HCT116 (cell line): Measurements from ENCODE around the gene ACBD7. TPM values are rescaled to one million over a fixed set of nuclear protein-coding genes. Genes with fewer than 3 reads are reported as not detected.

Experiments
- ATAC-seq: fragments of 200-7000 bp; cut with Tn5 transposase; 2 replicates; pipeline ENCODE4 v1.9.1; 2020; ENCODE audit warnings: mild to moderate bottlenecking, moderate library complexity
- BruUV-seq: library from RNA; stranded (reverse); fragments of 400-500 nt; replicated peaks from 2 replicates; lab custom pipeline; 2021; lab: Mats Ljungman, UMichigan
- CTCF ChIA-PET: fragments of 300-600 bp; sonication (Branson Sonifier 250); formaldehyde crosslinking; loops from one replicate; lab custom pipeline; 2021; ENCODE audit warnings: antibody characterized with exemption; lab: Charles Lee
- POLR2A ChIA-PET: fragments of 300-600, 350-600 bp; sonication (Branson Sonifier 250); formaldehyde crosslinking; loops from one replicate; lab custom pipeline; 2021; ENCODE audit warnings: antibody characterized with exemption; lab: Charles Lee
- RAD21 ChIA-PET, 2 experiments: fragments of 300-600 bp; sonication (Branson Sonifier 250); formaldehyde crosslinking; loops; one replicate each; lab custom pipeline; 2023; ENCODE audit warnings: low total read pairs in 2 of 2; ENCODE audit not compliant: uncharacterized antibody in 2 of 2, unreplicated experiment in 2 of 2, low non-redundant PET in 1 of 2; lab: Charles Lee
- DNase-seq: peaks from one replicate; pipeline ENCODE4 v3.0.0-alpha.2; 2010; ENCODE audit warnings: low read depth, low spot score
- H2AFZ ChIP-seq: fragments of 200-600 bp; shearing (Covaris generic), sonication (generic); 2 replicates; pipeline ENCODE4 v1.6.1; 2017; ENCODE audit warnings: low read depth, mixed run types, mixed read lengths, antibody characterized with exemption, low read length; ENCODE audit not compliant: poor library complexity, severe bottlenecking
- H3K27ac ChIP-seq: 2 replicates; pipeline ENCODE4 v1.5.1; 2012; ENCODE audit warnings: low read depth, low read length
- H3K27me3 ChIP-seq: fragments of 200-600 bp; sonication (generic); 2 replicates; pipeline ENCODE4 v1.6.1; 2016; ENCODE audit warnings: mixed run types, low read length, mixed read lengths; ENCODE audit not compliant: insufficient read depth
- H3K36me3 ChIP-seq, 2 experiments: fragments of 200-500 bp in 1 of 2; fragments of 200-600 bp in 1 of 2; sonication (Bioruptor generic) in 1 of 2; sonication (generic) in 1 of 2; 2 replicates each; pipeline versions ENCODE4 v1.5.1 to v1.6.1; 2014 to 2016; ENCODE audit warnings: low read length in 2 of 2, inconsistent platforms in 1 of 2, mixed read lengths in 1 of 2, mixed run types in 1 of 2; ENCODE audit not compliant: insufficient read depth in 2 of 2, control insufficient read depth in 1 of 2
- H3K4me1 ChIP-seq, 2 experiments: fragments of 200-600 bp in 1 of 2; sonication (generic) in 1 of 2; 2 replicates each; pipeline versions ENCODE4 v1.5.1 to v1.6.1; 2012 to 2017; ENCODE audit warnings: low read length in 2 of 2, inconsistent platforms in 1 of 2, mild to moderate bottlenecking in 1 of 2, mixed read lengths in 1 of 2, mixed run types in 1 of 2, moderate library complexity in 1 of 2; ENCODE audit not compliant: insufficient read depth in 2 of 2, control insufficient read depth in 1 of 2
- H3K4me2 ChIP-seq: fragments of 200-600 bp; sonication (generic); 2 replicates; pipeline ENCODE4 v1.6.1; 2017; ENCODE audit warnings: mixed run types, low read length, mixed read lengths
- H3K4me3 ChIP-seq, 2 experiments: fragments of 200-600 bp in 1 of 2; sonication (generic) in 1 of 2; replicated peaks in 1 of 2; 2 replicates each; pipeline ENCODE4 v1.5.1; 2011 to 2016; ENCODE audit warnings: low read length in 2 of 2, control low read depth in 1 of 2, low read depth in 1 of 2, mild to moderate bottlenecking in 1 of 2, mixed read lengths in 1 of 2, mixed run types in 1 of 2
- H3K79me2 ChIP-seq: fragments of 200-600 bp; sonication (generic); 2 replicates; pipeline ENCODE4 v1.6.1; 2017; ENCODE audit warnings: mild to moderate bottlenecking, mixed run types, low read length, moderate library complexity, mixed read lengths; ENCODE audit not compliant: insufficient read depth
- H3K9ac ChIP-seq: fragments of 200-600 bp; sonication (generic); 2 replicates; pipeline ENCODE4 v1.6.1; 2016; ENCODE audit warnings: low read length, mixed read lengths
- H3K9me2 ChIP-seq: fragments of 200-600 bp; sonication (generic), shearing (Covaris generic); 2 replicates; pipeline ENCODE4 v1.6.1; 2017; ENCODE audit warnings: mixed run types, mild to moderate bottlenecking, moderate library complexity; ENCODE audit not compliant: insufficient read depth
- H3K9me3 ChIP-seq, 2 experiments: fragments of 200-500 bp in 1 of 2; fragments of 200-600 bp in 1 of 2; sonication (Bioruptor generic) in 1 of 2; sonication (generic) in 1 of 2; 2 replicates each; pipeline ENCODE4 v1.6.1; 2014 to 2017; ENCODE audit warnings: low read length in 2 of 2, mixed read lengths in 2 of 2, inconsistent platforms in 1 of 2, low read depth in 1 of 2, mild to moderate bottlenecking in 1 of 2, mixed run types in 1 of 2, moderate library complexity in 1 of 2; ENCODE audit not compliant: control insufficient read depth in 1 of 2, insufficient read depth in 1 of 2
- H4K20me1 ChIP-seq: fragments of 200-600 bp; sonication (generic), shearing (Covaris generic); 2 replicates; pipeline ENCODE4 v1.6.1; 2017; ENCODE audit warnings: mixed run types, mild to moderate bottlenecking, moderate library complexity; ENCODE audit not compliant: insufficient read depth
- CEBPB ChIP-seq: IDR thresholded peaks from 2 replicates; pipeline ENCODE4 v1.6.1; 2012; ENCODE audit warnings: low read depth
- EGR1 ChIP-seq: IDR thresholded peaks from 2 replicates; pipeline ENCODE4 v1.6.1; 2012; ENCODE audit warnings: low read depth
- ELF1 ChIP-seq: IDR thresholded peaks from 2 replicates; pipeline ENCODE4 v1.6.1; 2012; ENCODE audit warnings: low read depth, borderline replicate concordance
- EZH2 ChIP-seq: fragments of 200-600 bp; sonication (generic); IDR thresholded peaks from 2 replicates; pipeline ENCODE4 v1.6.1; 2017; ENCODE audit warnings: antibody characterized with exemption, mixed run types
- FOSL1 ChIP-seq: IDR thresholded peaks from 2 replicates; pipeline ENCODE4 v1.6.1; 2012; ENCODE audit warnings: low read depth
- MAX ChIP-seq: IDR thresholded peaks from 2 replicates; pipeline ENCODE4 v1.6.1; 2012
- POLR2A ChIP-seq: IDR thresholded peaks from 2 replicates; pipeline ENCODE4 v1.7.0; 2011; ENCODE audit warnings: borderline replicate concordance; ENCODE audit not compliant: insufficient read depth, insufficient read length; ENCODE audit errors: extremely low read depth
- RAD21 ChIP-seq: IDR thresholded peaks from 2 replicates; pipeline ENCODE4 v1.6.1; 2012; ENCODE audit warnings: low read depth, mild to moderate bottlenecking
- REST ChIP-seq: IDR thresholded peaks from 2 replicates; pipeline ENCODE4 v1.6.1; 2012; ENCODE audit warnings: low read depth
- SP1 ChIP-seq: IDR thresholded peaks from 2 replicates; pipeline ENCODE4 v1.6.1; 2012; ENCODE audit warnings: low read depth
- SRF ChIP-seq: IDR thresholded peaks from 2 replicates; pipeline ENCODE4 v1.6.1; 2012; ENCODE audit warnings: low read depth
- TCF7L2 ChIP-seq: IDR thresholded peaks from 2 replicates; pipeline ENCODE4 v1.7.0; 2011; ENCODE audit warnings: borderline replicate concordance, inconsistent platforms; ENCODE audit not compliant: insufficient read depth, insufficient read length; ENCODE audit errors: extremely low read depth
- ZBTB33 ChIP-seq: IDR thresholded peaks from 2 replicates; pipeline ENCODE4 v1.6.1; 2011; ENCODE audit warnings: mild to moderate bottlenecking, low read length, moderate library complexity; ENCODE audit not compliant: insufficient replicate concordance; ENCODE audit errors: extremely low read depth
- intact Hi-C: fragments of 100-400 bp; cut with micrococcal nuclease; formaldehyde crosslinking; loops from 2 replicates; pipeline ENCODE4 v1.10.0; 2022
- total RNA-seq: library from RNA; stranded (reverse); gene quantifications from one replicate; pipeline ENCODE4 v1.2.1, GENCODE V29; 2021; ENCODE audit not compliant: unreplicated experiment

The ACBD7 gene
- total RNA-seq, 1 experiment from 2014 or later, result 3.3 TPM

GRCh38 chr10:15113766-15114165, 25.2 kb upstream of the ACBD7 start (continued):
- TF ChIP-seq ZBTB33 (no peak), EGR1 (no peak), ELF1 (no peak), FOSL1 (no peak), SRF (no peak)

GRCh38 chr10:15112657-15113056, 24.1 kb upstream of the ACBD7 start:
- no TSS peak for BruUV-seq
- RAD21 ChIA-PET, result interaction anchor here in 1 of 2 experiments (1.0 kb wide), 1 partner anchor 89 kb away, joined by 3 read pairs; no protein-coding TSS in a partner anchor
- peaks cover 4 to 13% of the 10 kb centered on the region in 2 experiments; a peak in 2 of 4 replicates for H3K36me3 ChIP-seq
- ATAC-seq (peak; percentile 82), DNase-seq (no peak)
- H3K79me2 ChIP-seq, result no peaks in the 10 kb centered on the region
- no peaks in the 10 kb centered on the region for H3K9me2 ChIP-seq
- H3K4me3 ChIP-seq, result no peak overlapping the region
- H3K4me1 ChIP-seq, result no peaks in the 10 kb centered on the region
- no peak overlapping the region for H3K4me2 ChIP-seq
- POLR2A ChIA-PET, result no interaction called here
- CTCF ChIA-PET, result no interaction called here
- no peak for TF ChIP-seq RAD21
- no peak for TF ChIP-seq REST
- no peak for TF ChIP-seq EGR1
- no peak for TF ChIP-seq EZH2
- no peak for TF ChIP-seq MAX
- TF ChIP-seq POLR2A, result no peak
- TF ChIP-seq ELF1, result no peak
- TF ChIP-seq SP1, result no peak
- TF ChIP-seq CEBPB, result no peak
- TF ChIP-seq TCF7L2, result no peak
- TF ChIP-seq, all 23 proteins: peak for 0
- Histone ChIP-seq H3K9ac (no peak overlapping the region), H4K20me1 (no peaks in the 10 kb centered on the region), H3K27ac (no peak overlapping the region), H3K9me3 (no peaks in the 10 kb centered on the region), H2AFZ (no peak overlapping the region), H3K27me3 (no peaks in the 10 kb centered on the region)
- intact Hi-C loops, result no loop called here
